GM21723 (cell line): ENCODE results near the gene ZNF800.
"Not testable (repeated sequence)": the region's sequence is repeated elsewhere in the genome, so short reads cannot be mapped to it uniquely, and the experiment has no call there.

Experiments used
- ATAC-seq: cut with Tn5 transposase; IDR thresholded peaks from one replicate; pipeline ENCODE4 v1.9.1; 2021; ENCODE audit warnings: mild to moderate bottlenecking, moderate library complexity; ENCODE audit not compliant: unreplicated experiment

ZNF800 gene

GRCh38 chr7:127392566-127393367 lies at the start of gene ZNF800:
TSS of gene ZNF800 (minus strand) at chr7:127392708. CDS start at chr7:127391557, 1,151 bp downstream.
- ATAC-seq = peak; percentile 85

GRCh38 chr7:127440206-127440605 lies 47.7 kb upstream of the ZNF800 start:
- no peak for ATAC-seq

- no peak for ATAC-seq
These were observed 46.3 kb upstream of the ZNF800 start for GRCh38 chr7:127438836-127439235.

DNA sequence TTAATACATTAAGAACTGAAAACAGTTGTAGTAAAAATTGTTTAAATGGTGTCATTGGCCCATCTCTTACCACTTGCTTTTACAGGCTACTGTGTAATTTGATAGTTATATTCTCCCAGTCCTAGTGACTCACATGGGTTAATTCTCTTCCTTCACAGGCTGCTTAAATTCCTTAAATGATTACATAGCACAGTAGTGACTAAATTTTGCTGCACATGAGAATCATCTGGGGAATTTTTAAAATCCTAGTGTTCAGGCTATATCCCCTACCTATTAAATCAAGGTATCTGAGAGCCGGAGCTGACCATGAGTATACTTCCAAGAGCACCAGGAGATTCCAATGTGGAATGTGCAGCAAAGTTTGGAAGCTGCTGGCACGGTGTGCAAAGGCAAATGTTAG lies 45.3 kb upstream of the ZNF800 start:
- ATAC-seq = no peak

- no peak for ATAC-seq
These were observed 44.7 kb upstream of the ZNF800 start for GRCh38 chr7:127437241-127437640.

DNA sequence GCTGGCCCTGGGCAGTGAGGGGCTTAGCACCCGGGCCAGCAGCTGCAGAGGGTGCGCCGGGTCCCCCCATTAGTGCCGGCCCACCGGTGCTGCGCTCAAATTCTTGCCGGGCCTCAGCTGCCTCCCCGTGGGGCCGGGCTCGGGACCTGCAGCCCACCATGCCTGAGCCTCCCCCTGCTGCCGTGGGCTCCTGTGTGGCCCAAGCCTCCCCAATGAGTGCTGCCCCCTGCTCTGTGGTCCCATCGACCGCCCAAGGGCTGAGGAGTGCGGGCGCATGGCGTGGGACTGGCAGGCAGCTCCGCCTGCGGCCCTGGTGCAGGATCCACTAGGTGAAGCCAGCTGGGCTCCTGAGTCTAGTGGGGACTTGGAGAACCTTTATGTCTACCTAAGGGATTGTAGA lies 36.8 kb upstream of the ZNF800 start:
- ATAC-seq = not testable (repeated sequence)

GRCh38 chr7:127419196-127419595 lies 26.7 kb upstream of the ZNF800 start:
- ATAC-seq = no peak

DNA sequence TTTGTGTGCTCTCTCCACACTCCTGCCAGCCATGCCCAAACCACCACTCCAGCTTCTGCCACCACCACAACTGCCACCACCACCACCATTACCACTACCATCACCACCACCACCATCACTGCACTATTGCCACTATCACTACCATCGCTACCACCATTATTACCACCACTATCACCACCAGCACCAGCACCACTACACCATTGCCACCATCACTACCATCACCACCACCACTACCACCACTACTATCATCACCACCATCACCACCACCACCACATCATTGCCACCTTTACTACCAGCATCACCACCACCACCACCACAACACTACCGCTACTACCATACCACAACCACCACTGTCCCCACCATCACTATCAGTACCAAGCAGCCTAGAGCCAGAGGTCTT lies 26.0 kb upstream of the ZNF800 start:
- ATAC-seq = no peak

DNA sequence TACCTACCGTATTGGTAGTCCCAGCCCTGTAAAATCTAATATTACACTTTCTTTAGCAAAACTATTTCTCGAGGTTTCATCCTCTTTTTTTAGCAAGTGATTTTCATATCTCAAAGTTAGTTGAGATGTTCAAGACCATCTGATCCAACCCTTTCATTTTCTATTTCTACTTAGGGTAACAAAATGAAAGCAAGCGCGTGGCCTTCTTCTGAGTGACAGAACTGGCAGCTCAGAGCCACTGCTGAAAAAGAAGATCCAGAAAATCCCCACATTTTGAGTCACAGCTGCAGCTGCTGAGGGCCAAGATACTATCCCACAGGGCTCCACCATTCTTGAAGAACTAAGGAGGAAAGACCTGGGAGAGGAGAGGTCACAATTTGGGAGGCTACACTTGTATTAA lies 24.8 kb upstream of the ZNF800 start:
- ATAC-seq = peak; percentile 88

- no peak for ATAC-seq
These were observed 22.7 kb upstream of the ZNF800 start for GRCh38 chr7:127415060-127415742.

DNA sequence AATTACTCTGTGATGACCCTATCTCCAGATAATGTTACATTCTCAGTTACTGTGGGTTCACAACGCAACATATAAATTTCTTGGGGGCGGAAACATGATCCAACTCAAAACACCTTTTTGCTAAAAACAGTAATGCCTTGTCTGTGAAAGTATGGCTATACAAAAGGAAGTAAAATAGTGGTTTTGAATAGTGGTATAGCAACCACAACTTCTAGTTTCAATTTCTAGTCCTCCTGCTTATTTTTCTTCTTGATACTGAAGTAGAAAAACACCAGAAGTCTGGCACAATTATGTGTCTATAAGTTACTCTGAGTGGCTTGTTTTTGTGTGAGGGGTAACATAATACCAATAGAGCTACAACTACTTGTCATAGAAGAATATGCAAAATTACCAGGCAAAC lies 21.5 kb upstream of the ZNF800 start:
- peak; percentile 59 for ATAC-seq

DNA sequence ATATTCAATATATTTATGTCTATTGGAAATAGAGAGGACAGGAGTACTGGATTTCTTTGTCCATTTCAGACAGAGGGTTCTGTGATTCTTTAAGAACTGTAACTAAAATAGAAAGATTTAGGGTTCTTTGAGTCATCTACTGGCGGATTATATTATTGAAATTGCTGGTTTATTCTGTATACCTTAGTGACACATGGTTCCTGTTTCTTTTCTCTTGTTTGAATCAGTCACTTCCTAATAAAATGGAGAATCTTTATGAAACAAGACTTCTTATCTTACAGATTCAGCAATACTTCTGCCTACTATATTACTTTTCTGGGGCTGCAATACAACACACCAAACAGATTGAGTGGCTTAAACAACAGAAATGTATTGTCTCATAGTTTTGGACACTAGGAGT lies 20.8 kb upstream of the ZNF800 start:
- no peak for ATAC-seq

- ATAC-seq = no peak
These were observed 18.7 kb upstream of the ZNF800 start for GRCh38 chr7:127411176-127411575.

DNA sequence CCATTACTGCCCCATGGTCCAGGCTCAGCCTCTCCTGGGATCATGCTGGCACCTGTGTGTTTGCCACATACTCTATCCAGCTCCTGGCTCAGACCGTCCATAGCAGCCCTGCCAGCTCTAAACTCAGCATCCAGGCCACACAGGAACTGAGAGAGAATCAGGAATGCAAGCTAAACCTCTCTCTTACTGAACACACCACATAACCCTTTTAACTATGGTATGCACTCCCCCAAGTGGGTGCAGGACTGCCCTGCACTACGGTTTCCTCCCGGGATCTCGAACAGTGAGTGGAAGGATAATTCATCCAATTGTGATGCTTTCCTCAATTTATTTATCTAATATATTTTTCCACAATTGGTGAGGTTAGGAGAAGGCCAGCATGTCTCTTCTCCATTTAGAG lies 17.1 kb upstream of the ZNF800 start:
- no peak for ATAC-seq

GRCh38 chr7:127404286-127405072 lies 12.0 kb upstream of the ZNF800 start:
- ATAC-seq = peak; percentile 85

DNA sequence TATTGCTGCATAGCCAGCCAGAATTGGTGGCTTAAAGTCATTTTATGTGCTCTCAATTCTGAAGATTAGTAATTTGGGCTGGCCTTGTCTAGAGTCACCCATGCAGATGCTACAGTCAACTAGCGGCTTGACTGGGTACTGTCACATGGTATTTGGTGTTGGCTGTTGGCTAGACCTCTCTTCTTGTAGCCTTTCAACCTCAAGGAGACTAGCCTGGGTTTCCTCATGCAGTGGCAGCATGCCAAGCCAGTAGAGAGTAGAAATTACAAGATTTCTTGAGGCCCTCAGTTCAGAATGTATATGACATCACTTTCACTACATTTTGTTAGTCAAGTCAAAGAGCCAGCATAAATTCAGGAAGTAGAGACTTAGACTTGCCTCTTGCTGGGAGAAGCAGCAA lies 3.7 kb upstream of the ZNF800 start:
- ATAC-seq = no peak

DNA sequence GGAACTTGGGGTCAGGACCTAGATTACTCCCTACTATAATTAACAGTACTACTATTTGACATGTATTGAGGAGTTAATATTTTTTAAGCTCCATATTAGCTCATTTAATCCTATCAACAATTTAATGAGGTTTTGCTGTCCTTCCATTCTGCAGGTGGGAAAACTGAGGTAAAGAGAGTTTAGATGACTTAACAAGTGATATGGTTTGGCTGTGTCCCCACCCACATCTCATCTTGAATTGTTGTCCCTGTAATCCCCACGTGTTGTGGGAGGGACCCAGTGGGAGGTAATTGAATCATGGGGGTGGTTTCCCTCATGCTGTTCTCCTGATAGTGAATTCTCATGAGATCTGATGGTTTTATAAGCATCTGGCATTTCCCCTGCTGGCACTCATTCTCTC lies 2.6 kb upstream of the ZNF800 start:
- not testable (repeated sequence) for ATAC-seq

- no peak for ATAC-seq
These were observed 1.0 kb upstream of the ZNF800 start for GRCh38 chr7:127393368-127394058.

GRCh38 chr7:127392182-127392565 lies 334 bp downstream of the ZNF800 start:
- ATAC-seq = no peak

- peak; percentile 51 for ATAC-seq
These were observed 822 bp downstream of the ZNF800 start for GRCh38 chr7:127391591-127392181.
